HG02884 (cell line): ENCODE data around the gene DEFB115.
"Not testable (repeated sequence)": the region's sequence is repeated elsewhere in the genome, so short reads cannot be mapped to it uniquely, and the experiment has no call there.

Experiments
- ATAC-seq: cut with Tn5 transposase; IDR thresholded peaks from one replicate; pipeline ENCODE4 v1.9.1; 2021; ENCODE audit warnings: mild to moderate bottlenecking, moderate library complexity; ENCODE audit not compliant: unreplicated experiment

DEFB115 gene

GRCh38 chr20:31257364-31257763 lies at the start of gene DEFB115:
DEFB115 (plus strand) TSS chr20:31257664; CDS start chr20:31257664, 0 bp downstream.
- ATAC-seq, result no peak

- ATAC-seq, result no peak
Observed at GRCh38 chr20:31236953-31237352, 20.5 kb upstream of the DEFB115 start.

- ATAC-seq, result no peak
Observed at GRCh38 chr20:31237763-31238162, 19.7 kb upstream of the DEFB115 start.

GRCh38 chr20:31239139-31239538 lies 18.3 kb upstream of the DEFB115 start:
- no peak for ATAC-seq

GRCh38 chr20:31256959-31257358 lies 505 bp upstream of the DEFB115 start:
- no peak for ATAC-seq

- peak; percentile 48 for ATAC-seq
Observed at GRCh38 chr20:31260326-31260932, 3.0 kb downstream of the DEFB115 start.

- ATAC-seq, result no peak
Observed at GRCh38 chr20:31274441-31274840, 17.0 kb downstream of the DEFB115 start.

- ATAC-seq, result no peak
Observed at GRCh38 chr20:31278178-31278577, 20.7 kb downstream of the DEFB115 start.

- ATAC-seq, result not testable (repeated sequence)
Observed at GRCh38 chr20:31284964-31285363, 27.5 kb downstream of the DEFB115 start.

- no peak for ATAC-seq
Observed at GRCh38 chr20:31308535-31309162, 51.2 kb downstream of the DEFB115 start, which contains the start of gene DEFB116. DEFB116 (minus strand) TSS chr20:31308585; CDS start chr20:31308585, 0 bp downstream.
